Prostate gland (tissue), 2 donors: Measurements from ENCODE around the gene PPFIBP2. TPM values are rescaled to one million over a fixed set of nuclear protein-coding genes. Genes with fewer than 3 reads are reported as not detected.

ENCODE experiments used
- DNase-seq: peaks from one replicate; pipeline ENCODE4 v3.0.0-alpha.2; 2019; ENCODE audit warnings: low spot score
- H3K27ac ChIP-seq, 2 donors: fragments of 200-600 bp; sonication (generic); 2 replicates each; pipeline ENCODE4 v1.5.1; 2017 to 2019
- H3K27me3 ChIP-seq: fragments of 200-600 bp; sonication (generic); replicated peaks from 2 replicates; pipeline ENCODE4 v1.5.1; 2019; ENCODE audit not compliant: insufficient read depth
- H3K36me3 ChIP-seq, 2 donors: fragments of 200-600 bp; sonication (generic); 1 replicate in 1 of 2; 2 replicates in 1 of 2; pipeline versions ENCODE4 v1.5.1 to v1.8.1; 2017 to 2019
- H3K4me1 ChIP-seq: fragments of 200-600 bp; sonication (generic); replicated peaks from 2 replicates; pipeline ENCODE4 v1.5.1; 2019
- H3K4me3 ChIP-seq, 2 donors: fragments of 200-600 bp; sonication (generic); 2 replicates each; pipeline ENCODE4 v1.5.1; 2017 to 2019
- H3K9me3 ChIP-seq: fragments of 200-600 bp; sonication (generic); 2 replicates; pipeline ENCODE4 v1.5.1; 2017
- POLR2A ChIP-seq: fragments of 450-650 bp; IDR thresholded peaks from one replicate; pipeline ENCODE4 v1.6.1; 2016; ENCODE audit warnings: antibody characterized with exemption, mild to moderate bottlenecking
- POLR2AphosphoS5 ChIP-seq: sonication (generic); formaldehyde crosslinking; IDR thresholded peaks from one replicate; pipeline ENCODE4 v1.6.1; 2017; ENCODE audit warnings: antibody characterized with exemption
- WGBS: methylation state at CpG from one replicate; pipeline ENCODE4 v1.1.5; 2018; 5-methylcytosine and 5-hydroxymethylcytosine counted together
- intact Hi-C: fragments of 100-400 bp; cut with DNase I; formaldehyde crosslinking; loops from one replicate; pipeline ENCODE4 v1.14.2; 2022
- total RNA-seq, 2 donors: library from RNA; depleted of rRNA; stranded (reverse); fragments of >200 nt; gene quantifications; one replicate each; pipeline ENCODE4 v1.1.0, GENCODE V29; 2016
- TF ChIP-seq, protein P1 (sequence below), 4 experiments: fragments of 200-600 bp in 2 of 4; fragments of 450-650 bp in 2 of 4; sonication (generic) in 2 of 4; IDR thresholded peaks; 1 replicate in 3 of 4; 2 replicates in 1 of 4; pipeline ENCODE4 v1.5.1; 2016 to 2019; ENCODE audit warnings: antibody characterized with exemption in 4 of 4, mild to moderate bottlenecking in 2 of 4, moderate library complexity in 2 of 4

Gene PPFIBP2
- total RNA-seq, 2 donors from 2014 or later, result 76.3 to 88.3 TPM

DNA sequence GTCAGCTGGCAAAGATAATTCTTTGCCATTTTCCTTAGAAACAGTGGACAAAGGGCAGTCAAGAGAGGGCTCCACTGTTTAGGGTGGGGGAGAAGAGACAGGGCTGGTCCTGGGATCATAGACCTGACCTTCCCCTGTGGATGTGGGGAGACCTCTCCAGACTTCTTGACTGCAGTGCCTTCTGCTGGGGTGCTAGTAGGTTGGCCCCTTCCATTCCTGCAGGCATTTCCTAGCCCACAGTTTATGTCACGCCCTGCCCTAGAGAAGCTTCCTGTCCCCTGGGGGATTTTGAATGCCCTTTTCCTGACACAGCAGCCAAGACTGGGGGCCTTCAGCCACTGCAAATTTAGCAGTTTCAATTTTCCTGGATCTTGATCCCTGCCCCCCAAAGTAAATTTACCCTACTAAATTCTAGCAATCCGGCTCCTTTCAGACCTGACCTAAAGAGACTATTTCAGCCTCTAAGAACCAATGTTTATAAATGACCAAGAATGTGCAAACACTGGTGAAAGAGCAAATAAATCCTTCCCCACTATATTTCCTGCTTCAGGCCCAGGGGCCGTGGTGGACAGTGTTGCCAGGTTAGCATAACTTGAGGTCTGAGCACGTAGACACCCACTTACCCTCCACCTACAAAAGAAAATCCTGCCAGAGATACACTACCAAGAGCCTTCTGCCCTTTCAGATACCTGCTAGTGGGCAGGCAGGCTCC, 58.4 kb downstream of the PPFIBP2 start:
- Histone ChIP-seq H3K36me3 (no peaks in the 10 kb centered on the region), H3K27ac (peak overlapping the region; percentile 51 to 68), H3K9me3 (no peaks in the 10 kb centered on the region), H3K4me3 (no peak overlapping the region), H3K27me3 (no peaks in the 10 kb centered on the region), H3K4me1 (peaks cover 38% of the 10 kb centered on the region)
- WGBS, result 42% methylated on average over 4 of the region's 4 CpGs
- TF ChIP-seq POLR2AphosphoS5 (no peak), POLR2A (no peak)
- TF ChIP-seq, protein P1, sequence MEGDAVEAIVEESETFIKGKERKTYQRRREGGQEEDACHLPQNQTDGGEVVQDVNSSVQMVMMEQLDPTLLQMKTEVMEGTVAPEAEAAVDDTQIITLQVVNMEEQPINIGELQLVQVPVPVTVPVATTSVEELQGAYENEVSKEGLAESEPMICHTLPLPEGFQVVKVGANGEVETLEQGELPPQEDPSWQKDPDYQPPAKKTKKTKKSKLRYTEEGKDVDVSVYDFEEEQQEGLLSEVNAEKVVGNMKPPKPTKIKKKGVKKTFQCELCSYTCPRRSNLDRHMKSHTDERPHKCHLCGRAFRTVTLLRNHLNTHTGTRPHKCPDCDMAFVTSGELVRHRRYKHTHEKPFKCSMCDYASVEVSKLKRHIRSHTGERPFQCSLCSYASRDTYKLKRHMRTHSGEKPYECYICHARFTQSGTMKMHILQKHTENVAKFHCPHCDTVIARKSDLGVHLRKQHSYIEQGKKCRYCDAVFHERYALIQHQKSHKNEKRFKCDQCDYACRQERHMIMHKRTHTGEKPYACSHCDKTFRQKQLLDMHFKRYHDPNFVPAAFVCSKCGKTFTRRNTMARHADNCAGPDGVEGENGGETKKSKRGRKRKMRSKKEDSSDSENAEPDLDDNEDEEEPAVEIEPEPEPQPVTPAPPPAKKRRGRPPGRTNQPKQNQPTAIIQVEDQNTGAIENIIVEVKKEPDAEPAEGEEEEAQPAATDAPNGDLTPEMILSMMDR (IDR thresholded peaks at IDR 0.05), result no peak
- DNase-seq, result no peak
- intact Hi-C loops, result loop anchor here (2.0 to 5.0 kb wide), 2 partner anchors 60 to 115 kb away; partner anchors contain the start of gene PPFIBP2

- no peak overlapping the region for H3K27ac ChIP-seq
Observed at GRCh38 chr11:7573193-7573557, 59.4 kb downstream of the PPFIBP2 start.

GRCh38 chr11:7573558-7574296, 59.9 kb downstream of the PPFIBP2 start:
- H3K36me3 ChIP-seq, result no peaks in the 10 kb centered on the region
- intact Hi-C loops, result loop anchor here (2.0 to 5.0 kb wide), 2 partner anchors 61 to 113 kb away; partner anchors contain the start of gene PPFIBP2
- no peak overlapping the region for H3K27ac ChIP-seq
- no peaks in the 10 kb centered on the region for H3K27me3 ChIP-seq
- H3K4me1 ChIP-seq, result peaks cover 41% of the 10 kb centered on the region
- WGBS, result 79% methylated on average over 9 of the region's 9 CpGs
- H3K4me3 ChIP-seq, result no peak overlapping the region
- no peaks in the 10 kb centered on the region for H3K9me3 ChIP-seq
- no peak for DNase-seq
- TF ChIP-seq, protein P1 (IDR thresholded peaks at IDR 0.05), result no peak
- TF ChIP-seq POLR2AphosphoS5 (no peak), POLR2A (no peak)

More at GRCh38 chr11:7573193-7573557, 59.4 kb downstream of the PPFIBP2 start:
- DNase-seq, result no peak
- intact Hi-C loops, result loop anchor here (2.0 to 5.0 kb wide), 2 partner anchors 61 to 114 kb away; partner anchors contain the start of gene PPFIBP2
- H3K4me1 ChIP-seq, result peaks cover 41% of the 10 kb centered on the region
- H3K36me3 ChIP-seq, result no peaks in the 10 kb centered on the region
- TF ChIP-seq, protein P1 (IDR thresholded peaks at IDR 0.05), result no peak
- TF ChIP-seq POLR2A (no peak), POLR2AphosphoS5 (no peak)
- H3K9me3 ChIP-seq, result no peaks in the 10 kb centered on the region
- H3K27me3 ChIP-seq, result no peaks in the 10 kb centered on the region
- H3K4me3 ChIP-seq, result no peak overlapping the region

- TF ChIP-seq, protein P1 (IDR thresholded peaks at IDR 0.05), result no peak
- TF ChIP-seq POLR2AphosphoS5, result no peak
- Histone ChIP-seq H3K36me3 (no peaks in the 10 kb centered on the region), H3K27me3 (no peaks in the 10 kb centered on the region), H3K27ac (no peak overlapping the region), H3K4me3 (no peak overlapping the region), H3K4me1 (peaks cover 33% of the 10 kb centered on the region), H3K9me3 (no peaks in the 10 kb centered on the region)
- 77% methylated on average over 7 of the region's 7 CpGs for WGBS
- DNase-seq, result no peak
- intact Hi-C loops, result loop anchor here (5.0 kb wide), 1 partner anchor 62 kb away; the partner anchor contains the start of gene PPFIBP2
Observed at GRCh38 chr11:7574491-7575130, 60.8 kb downstream of the PPFIBP2 start.
